HG03025 (cell line): ENCODE measurements around the gene CACNA1C.

Source experiments
- ATAC-seq: cut with Tn5 transposase; IDR thresholded peaks from one replicate; pipeline ENCODE4 v1.9.1; 2021; ENCODE audit warnings: mild to moderate bottlenecking, moderate library complexity; ENCODE audit not compliant: unreplicated experiment, low FRiP score

Gene CACNA1C

DNA sequence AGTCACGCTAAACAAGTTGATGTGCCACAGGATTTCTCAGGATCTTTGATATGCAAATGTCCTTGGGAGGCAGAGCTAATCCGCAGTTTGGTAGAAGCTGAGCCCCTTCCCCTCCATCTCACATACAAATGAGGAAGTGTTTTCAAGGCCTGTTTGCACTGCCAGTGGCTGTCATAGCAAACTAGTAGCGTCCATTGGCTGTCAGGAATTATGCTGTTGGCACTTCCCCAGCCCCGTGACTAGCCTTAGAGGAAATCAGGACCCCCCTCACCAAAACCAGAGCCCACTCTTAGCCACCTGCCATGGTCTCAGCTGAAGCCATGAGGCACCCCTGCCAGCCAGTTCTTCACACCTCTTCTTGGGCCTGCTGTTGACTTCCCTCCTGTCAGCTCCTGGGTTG lies 253.9 kb downstream of the CACNA1C start:
- ATAC-seq = no peak

DNA sequence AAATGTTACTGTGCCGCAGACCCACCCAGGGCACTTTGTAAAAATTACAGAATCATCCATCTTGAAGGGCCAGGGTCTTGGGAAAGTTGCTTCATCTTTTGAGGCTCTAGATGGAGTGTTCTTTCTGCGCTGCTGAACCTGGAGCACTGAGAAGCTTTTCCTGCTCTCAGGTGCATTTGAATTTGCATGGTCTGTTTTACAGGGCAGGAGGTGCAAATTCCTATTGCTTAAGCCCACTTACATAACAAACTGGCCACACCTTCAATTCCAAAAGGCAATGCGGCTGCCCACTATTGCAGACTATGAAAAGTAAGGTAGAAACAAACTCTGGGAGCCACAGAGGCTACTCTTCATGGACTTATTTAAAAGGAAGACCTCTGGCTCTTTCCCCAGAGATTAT lies 254.8 kb downstream of the CACNA1C start:
- ATAC-seq = no peak

DNA sequence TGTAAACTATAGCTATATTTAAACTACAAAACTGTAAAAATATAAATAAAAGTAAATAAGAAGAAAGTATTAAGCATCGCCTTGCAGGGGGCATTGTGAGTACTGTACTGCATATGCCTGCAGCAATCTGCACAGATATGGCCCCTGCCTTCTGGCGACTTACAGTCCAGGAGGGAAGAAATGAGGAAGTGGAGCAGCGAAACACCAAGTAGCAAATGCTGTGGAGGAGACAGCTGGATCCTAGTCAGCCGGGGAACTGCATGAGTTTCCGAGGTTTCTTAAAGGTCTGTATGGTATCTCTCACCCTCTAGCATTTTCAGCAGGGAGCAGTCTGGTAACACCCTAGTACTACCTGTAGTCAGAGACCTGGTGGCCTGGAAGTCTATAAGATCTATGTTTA lies 256.9 kb downstream of the CACNA1C start:
- ATAC-seq = no peak

- no peak for ATAC-seq
Observed at GRCh38 chr12:2311020-2311778, 258.4 kb downstream of the CACNA1C start.

- no peak for ATAC-seq
Observed at GRCh38 chr12:2312175-2312574, 259.4 kb downstream of the CACNA1C start.

- no peak for ATAC-seq
Observed at GRCh38 chr12:2312770-2313169, 260.0 kb downstream of the CACNA1C start.

DNA sequence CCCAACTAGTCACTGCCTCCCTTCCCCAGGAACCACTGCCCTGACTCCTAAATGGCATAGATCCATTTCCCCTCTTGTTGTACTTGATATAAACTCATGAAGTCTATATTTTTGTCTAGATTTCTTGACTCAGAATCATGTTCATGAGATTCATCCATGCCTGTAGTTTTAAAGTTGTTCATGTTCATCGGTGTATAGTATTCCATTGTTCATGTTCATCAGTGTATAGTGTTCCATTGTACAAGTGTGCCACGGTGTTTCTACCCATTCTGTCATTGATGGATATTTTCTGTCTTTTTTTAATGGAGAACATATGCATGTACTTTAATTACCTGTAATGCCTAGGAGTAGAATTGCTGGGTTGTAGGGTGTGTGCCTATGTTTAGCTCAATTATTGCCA lies 261.7 kb downstream of the CACNA1C start:
- ATAC-seq = no peak

GRCh38 chr12:2317772-2318171 lies 265.0 kb downstream of the CACNA1C start:
- ATAC-seq = no peak

GRCh38 chr12:2318286-2318685 lies 265.5 kb downstream of the CACNA1C start:
- ATAC-seq = no peak

DNA sequence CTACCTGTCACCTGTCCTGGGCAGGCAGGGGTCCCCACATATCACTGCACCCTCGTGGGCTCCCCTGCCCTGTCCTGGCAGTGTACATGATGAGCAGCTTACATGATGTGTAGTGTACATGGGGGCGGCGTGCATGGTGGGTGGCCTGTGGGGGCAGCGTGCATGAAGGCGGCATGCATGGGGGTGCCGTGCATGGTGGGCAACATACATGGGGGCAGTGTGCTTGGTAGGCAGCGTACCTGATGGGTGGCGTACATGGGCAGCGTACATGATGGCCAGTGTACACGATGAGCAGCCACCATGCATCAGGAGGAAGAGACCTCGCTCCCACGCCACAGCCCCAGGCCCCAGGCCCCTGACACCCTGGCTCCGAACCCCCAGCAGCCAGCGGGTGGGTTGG lies 266.3 kb downstream of the CACNA1C start:
- ATAC-seq = no peak

- no peak for ATAC-seq
Observed at GRCh38 chr12:2319737-2320506, 267.1 kb downstream of the CACNA1C start.

- ATAC-seq = no peak
Observed at GRCh38 chr12:2320841-2321240, 268.1 kb downstream of the CACNA1C start.

DNA sequence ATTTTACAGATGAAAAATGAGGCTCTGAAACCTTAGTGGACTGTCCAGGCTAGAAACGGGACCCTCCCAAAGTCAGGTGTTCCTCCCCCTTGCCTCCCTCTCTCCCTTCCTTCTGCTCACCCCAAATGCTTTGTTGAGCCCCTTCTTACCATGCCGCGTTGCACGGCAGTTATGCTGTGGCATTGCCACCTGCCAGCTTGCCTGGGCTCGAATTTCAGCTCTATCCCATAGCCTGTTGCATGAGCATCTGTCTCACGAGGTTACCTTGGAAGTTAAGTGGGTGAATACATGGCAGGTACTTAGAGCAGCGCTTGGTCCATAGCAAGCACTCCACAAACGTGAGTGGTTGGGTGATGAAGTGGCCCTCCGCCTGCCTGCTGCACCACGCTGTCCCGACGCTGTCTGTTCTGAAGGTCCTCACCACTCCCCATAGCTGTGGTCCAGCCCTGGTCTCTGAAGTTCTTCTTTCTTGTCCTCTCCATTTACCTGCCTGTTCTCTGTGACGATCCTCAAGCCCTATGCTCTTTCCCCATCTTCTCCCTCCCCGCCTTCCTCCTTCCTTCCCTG lies 269.9 kb downstream of the CACNA1C start:
- no peak for ATAC-seq

DNA sequence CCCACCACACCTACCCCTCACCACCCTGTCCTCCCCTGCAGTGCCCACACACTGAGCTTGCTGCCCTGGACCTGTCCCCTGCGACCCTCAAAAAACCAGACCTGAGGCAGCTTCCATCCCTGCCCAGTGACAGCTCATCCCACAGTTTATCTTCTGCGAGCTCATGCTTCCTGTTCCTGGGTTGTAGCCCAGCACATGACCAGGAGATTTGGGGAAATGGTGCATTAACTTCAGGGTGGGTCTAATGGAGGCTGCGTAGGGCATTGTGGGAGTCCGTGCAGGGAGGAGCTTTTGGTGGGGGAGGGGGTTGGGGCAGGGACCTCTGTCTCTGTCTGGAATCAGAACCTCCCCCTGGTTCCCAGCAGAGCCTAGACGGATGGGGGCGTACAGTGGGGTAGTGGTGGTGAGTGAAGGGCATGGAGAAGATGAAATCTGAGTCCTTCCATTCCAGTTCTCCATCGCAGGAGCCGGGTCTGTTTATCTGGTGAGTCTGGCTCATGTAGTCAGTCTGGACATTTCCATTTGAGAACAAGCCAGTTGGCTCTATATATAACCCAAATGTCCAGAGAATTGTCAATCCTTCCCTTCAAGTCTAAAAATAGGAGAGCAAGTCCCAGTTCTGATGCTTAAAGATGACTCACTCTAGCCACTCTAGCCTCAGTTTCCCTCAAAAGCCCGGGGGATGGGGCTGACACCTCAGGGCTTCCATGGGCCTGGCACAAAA lies 270.9 kb downstream of the CACNA1C start:
- no peak for ATAC-seq

GRCh38 chr12:2324387-2324786 lies 271.6 kb downstream of the CACNA1C start:
- no peak for ATAC-seq

GRCh38 chr12:2325519-2325918 lies 272.7 kb downstream of the CACNA1C start:
- ATAC-seq = no peak

DNA sequence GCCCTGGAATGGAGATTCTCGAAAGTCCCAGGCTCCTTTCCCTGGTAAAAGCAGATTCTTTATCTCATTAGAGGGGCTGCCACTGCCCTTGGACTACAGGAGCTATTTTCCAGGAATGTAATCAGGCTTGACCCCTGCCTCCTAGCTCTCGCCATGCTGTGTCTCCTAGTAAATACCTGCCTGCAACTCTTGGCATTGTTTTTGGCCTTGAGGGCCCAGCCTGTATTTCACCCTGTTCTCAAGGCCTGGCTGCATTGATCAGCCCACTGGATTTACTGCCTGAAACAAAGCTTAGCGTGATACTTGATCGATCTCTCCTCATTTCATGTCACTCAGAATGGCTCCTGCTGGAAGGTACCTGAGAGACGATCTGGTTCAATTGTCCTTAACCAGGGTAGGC lies 273.7 kb downstream of the CACNA1C start:
- ATAC-seq = no peak

DNA sequence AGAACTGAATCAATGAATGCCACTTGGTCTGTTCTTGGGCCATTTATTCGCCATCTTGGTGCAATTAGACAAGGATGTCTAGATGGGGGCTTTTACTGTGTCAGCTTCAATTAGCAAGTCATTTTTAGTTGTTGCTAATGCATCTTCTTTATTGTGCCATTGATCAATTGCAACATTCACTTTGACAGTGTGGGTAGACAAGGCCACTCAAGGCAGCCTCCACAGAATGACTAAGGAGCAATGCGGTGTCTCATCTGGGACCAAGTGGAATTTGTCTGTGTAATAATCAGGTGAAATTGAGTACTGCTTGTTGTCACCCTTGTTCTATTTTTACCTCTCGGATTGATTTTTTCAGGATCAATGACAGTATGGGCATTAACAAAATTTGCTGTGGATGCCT lies 275.9 kb downstream of the CACNA1C start:
- no peak for ATAC-seq

- no peak for ATAC-seq
Observed at GRCh38 chr12:2329661-2330210, 276.9 kb downstream of the CACNA1C start.

GRCh38 chr12:2332236-2332635 lies 279.4 kb downstream of the CACNA1C start:
- ATAC-seq = no peak

DNA sequence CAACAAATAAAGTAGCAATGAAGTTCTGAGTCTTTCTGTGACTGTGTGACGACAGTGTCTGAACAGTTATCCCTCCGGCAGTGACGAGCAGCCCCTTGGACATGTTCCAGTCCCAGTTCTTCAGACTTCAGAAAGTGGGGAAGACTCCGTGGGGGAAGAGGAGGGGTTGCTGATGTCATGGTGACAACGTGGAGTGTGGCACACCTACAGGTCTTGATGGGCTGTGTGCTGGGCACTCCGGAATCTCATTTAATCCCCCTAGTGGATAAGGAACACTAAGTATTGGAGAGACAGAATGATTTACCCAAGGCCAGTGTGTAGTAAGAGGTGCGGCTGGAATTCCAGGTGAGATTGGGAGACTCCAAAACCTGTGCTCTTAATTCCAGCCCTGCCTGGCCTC lies 280.2 kb downstream of the CACNA1C start:
- ATAC-seq = no peak
